NCI-H2081 treated with DMSO at 0.1 percent for 48 hours (cell line): ENCODE data around the gene MDN1.

ENCODE experiments used
- DNase-seq: peaks from one replicate; lab custom pipeline; 2025; lab: John Stamatoyannopoulos, UW

The MDN1 gene

GRCh38 chr6:89596484-89596883, 223.1 kb downstream of the MDN1 start:
- DNase-seq, result no peak

- no peak for DNase-seq
Observed at GRCh38 chr6:89596056-89596455, 223.5 kb downstream of the MDN1 start.
